HEK293T (cell line): ENCODE measurements around the gene DOCK2.

Experiments
- CTCF ChIA-PET: fragments of 350-600 bp; formaldehyde crosslinking; extraction: SDS; loops from one replicate; lab custom pipeline; 2021; ENCODE audit warnings: antibody characterized with exemption, inconsistent platforms; lab: Yijun Ruan, JAX
- POLR2A ChIA-PET: fragments of 350-600 bp; formaldehyde crosslinking; extraction: SDS; loops from one replicate; lab custom pipeline; 2020; ENCODE audit warnings: antibody characterized with exemption, inconsistent platforms; lab: Yijun Ruan, JAX
- DNase-seq: peaks from one replicate; pipeline ENCODE4 v3.0.0; 2012; ENCODE audit warnings: mixed read lengths; ENCODE audit errors: extremely low spot score
- ARNT ChIP-seq: fragments of 450-650 bp; IDR thresholded peaks from 2 replicates; pipeline ENCODE4 v1.6.1; 2017; ENCODE audit warnings: mild to moderate bottlenecking
- BHLHE40 ChIP-seq: fragments of 450-650 bp; IDR thresholded peaks from 2 replicates; pipeline ENCODE4 v1.6.1; 2016; ENCODE audit warnings: mild to moderate bottlenecking, moderate library complexity, borderline replicate concordance
- CTBP1 ChIP-seq: fragments of 450-650 bp; IDR thresholded peaks from 2 replicates; pipeline ENCODE4 v1.6.1; 2016; ENCODE audit warnings: borderline replicate concordance
- ELF4 ChIP-seq: fragments of 450-650 bp; IDR thresholded peaks from 2 replicates; pipeline ENCODE4 v1.6.1; 2017; ENCODE audit warnings: antibody characterized with exemption
- FOXA1 ChIP-seq: fragments of 450-650 bp; IDR thresholded peaks from 2 replicates; pipeline ENCODE4 v1.6.1; 2016; ENCODE audit warnings: mild to moderate bottlenecking
- FOXK2 ChIP-seq: fragments of 450-650 bp; IDR thresholded peaks from 2 replicates; pipeline ENCODE4 v1.6.1; 2016; ENCODE audit warnings: mild to moderate bottlenecking
- FOXM1 ChIP-seq: fragments of 450-650 bp; IDR thresholded peaks from 2 replicates; pipeline ENCODE4 v1.6.1; 2017; ENCODE audit warnings: mild to moderate bottlenecking, borderline replicate concordance
- HDGF ChIP-seq: fragments of 450-650 bp; IDR thresholded peaks from 2 replicates; pipeline ENCODE4 v1.6.1; 2017; ENCODE audit warnings: antibody characterized with exemption, borderline replicate concordance
- L3MBTL2 ChIP-seq: fragments of 450-650 bp; conservative IDR thresholded peaks from 2 replicates; pipeline ENCODE4 v1.6.1; 2016; ENCODE audit warnings: mild to moderate bottlenecking
- LEF1 ChIP-seq: fragments of 450-650 bp; IDR thresholded peaks from 2 replicates; pipeline ENCODE4 v1.6.1; 2017; ENCODE audit warnings: mild to moderate bottlenecking, borderline replicate concordance
- NFRKB ChIP-seq: fragments of 450-650 bp; IDR thresholded peaks from 2 replicates; pipeline ENCODE4 v1.6.1; 2016; ENCODE audit warnings: mild to moderate bottlenecking, moderate library complexity
- SP1 ChIP-seq: fragments of 450-650 bp; IDR thresholded peaks from 2 replicates; pipeline ENCODE4 v1.6.1; 2017
- SUZ12 ChIP-seq: fragments of 450-650 bp; IDR thresholded peaks from 2 replicates; pipeline ENCODE4 v1.6.1; 2016; ENCODE audit warnings: mild to moderate bottlenecking
- TARDBP ChIP-seq: fragments of 450-650 bp; IDR thresholded peaks from 2 replicates; pipeline ENCODE4 v1.6.1; 2016
- ZNF384 ChIP-seq: fragments of 450-650 bp; IDR thresholded peaks from 2 replicates; pipeline ENCODE4 v1.6.1; 2016
- TF ChIP-seq, protein P1 (sequence below): fragments of 450-650 bp; IDR thresholded peaks from 2 replicates; pipeline ENCODE4 v1.6.1; 2016

The DOCK2 gene

DNA sequence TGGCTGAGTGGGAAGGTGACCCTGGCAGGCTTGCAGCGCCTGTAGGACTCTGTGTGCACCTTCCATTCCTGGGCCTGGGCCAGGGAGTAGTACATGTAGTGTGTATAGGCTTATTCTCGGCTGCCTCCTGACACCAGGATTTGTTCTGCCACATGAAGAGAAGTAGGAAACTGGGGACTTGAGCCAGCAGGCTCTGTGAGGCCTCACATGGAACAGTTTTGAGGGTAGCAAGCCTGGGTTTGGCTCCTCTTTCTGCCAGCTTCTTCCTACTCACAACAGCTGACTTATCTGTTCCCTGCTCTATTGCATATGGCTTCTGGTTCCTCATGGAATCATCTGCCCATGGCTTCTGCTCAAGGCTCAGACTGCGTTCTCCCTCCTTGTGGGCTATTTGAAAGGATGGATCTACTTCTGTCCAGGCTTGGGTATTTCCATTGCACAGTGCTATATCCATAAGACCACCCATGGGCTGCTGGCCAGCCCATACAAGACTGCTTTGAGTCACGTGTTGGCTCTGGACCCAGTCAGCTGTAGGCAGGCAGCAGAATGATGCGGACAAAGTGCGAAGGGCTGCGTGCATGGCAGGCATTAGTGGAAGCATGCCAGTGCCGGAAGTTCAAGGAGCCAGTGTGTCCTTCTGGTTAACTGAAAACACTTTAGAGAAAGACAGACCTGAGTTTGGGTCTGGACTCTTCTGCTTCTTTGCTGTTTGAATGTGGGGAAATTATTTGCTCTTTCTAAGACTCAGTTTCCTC, 354.2 kb downstream of the DOCK2 start:
- no peak for TF ChIP-seq NFRKB
- TF ChIP-seq HDGF = no peak
- ChIA-PET CTCF (no interaction called here), POLR2A (no interaction called here)
- no peak for DNase-seq

DNA sequence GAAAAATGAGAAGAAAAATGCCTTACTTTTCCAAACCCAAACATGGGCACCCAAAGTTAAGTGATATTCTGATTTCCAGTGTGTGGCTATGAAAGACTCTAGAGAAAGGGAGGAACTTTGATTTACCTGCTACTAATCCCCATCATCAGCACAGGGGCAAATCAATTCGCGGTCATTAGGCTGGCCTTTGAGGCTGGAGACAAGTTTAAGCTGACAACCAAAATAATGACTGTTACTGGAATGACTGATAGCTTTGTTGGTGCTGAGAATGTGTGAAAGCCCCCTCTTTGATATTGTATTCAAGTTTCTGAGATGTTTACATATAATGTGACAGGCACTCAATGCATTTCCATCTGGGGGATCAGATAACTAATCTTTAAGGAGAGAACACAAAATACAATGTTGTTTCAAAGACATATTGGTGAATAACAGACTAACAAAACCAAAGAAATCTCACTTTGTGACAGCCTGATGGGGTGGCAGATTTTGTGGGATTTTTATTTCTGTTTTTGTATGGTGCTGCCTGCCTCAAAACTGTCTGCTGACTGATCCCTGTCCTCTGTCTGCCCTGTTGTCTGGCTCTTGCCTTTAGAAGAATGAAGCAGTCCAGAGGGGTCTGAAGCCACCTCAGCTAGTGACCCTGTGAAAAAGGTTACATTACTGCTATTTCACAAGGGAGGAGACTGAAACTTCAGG, 355.9 kb downstream of the DOCK2 start:
- ChIA-PET POLR2A (no interaction called here), CTCF (no interaction called here)
- TF ChIP-seq ARNT (no peak), FOXM1 (no peak), LEF1 (no peak), CTBP1 (no peak), TARDBP (no peak), HDGF (no peak)
- DNase-seq = no peak

DNA sequence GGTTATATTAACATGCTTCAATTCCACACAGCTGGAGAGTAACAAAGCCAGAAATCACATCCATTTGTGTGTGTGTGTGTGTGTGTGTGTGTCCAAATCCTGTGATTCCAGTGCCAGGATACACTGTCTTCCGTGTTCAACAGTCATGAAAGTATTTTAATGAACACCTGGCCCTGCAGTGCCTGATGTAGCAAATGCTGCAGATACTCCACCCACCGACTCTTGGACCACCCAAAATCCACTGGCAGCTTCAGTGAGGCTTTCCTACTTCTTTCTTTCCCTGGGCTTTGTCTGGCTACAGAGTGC, 356.4 kb downstream of the DOCK2 start:
- POLR2A ChIA-PET = no interaction called here
- TF ChIP-seq L3MBTL2 = no peak
- TF ChIP-seq FOXA1 = no peak
- TF ChIP-seq ELF4 = no peak
- no peak for TF ChIP-seq ZNF384
- no peak for TF ChIP-seq NFRKB
- TF ChIP-seq, protein P1, sequence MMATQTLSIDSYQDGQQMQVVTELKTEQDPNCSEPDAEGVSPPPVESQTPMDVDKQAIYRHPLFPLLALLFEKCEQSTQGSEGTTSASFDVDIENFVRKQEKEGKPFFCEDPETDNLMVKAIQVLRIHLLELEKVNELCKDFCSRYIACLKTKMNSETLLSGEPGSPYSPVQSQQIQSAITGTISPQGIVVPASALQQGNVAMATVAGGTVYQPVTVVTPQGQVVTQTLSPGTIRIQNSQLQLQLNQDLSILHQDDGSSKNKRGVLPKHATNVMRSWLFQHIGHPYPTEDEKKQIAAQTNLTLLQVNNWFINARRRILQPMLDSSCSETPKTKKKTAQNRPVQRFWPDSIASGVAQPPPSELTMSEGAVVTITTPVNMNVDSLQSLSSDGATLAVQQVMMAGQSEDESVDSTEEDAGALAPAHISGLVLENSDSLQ = no peak
- no peak for TF ChIP-seq ARNT
- TF ChIP-seq HDGF = no peak
- no peak for TF ChIP-seq SP1
- no peak for DNase-seq
- CTCF ChIA-PET = interaction anchor here (1.0 kb wide), 1 partner anchor 13 kb away, joined by 3 read pairs; no protein-coding TSS in a partner anchor

DNA sequence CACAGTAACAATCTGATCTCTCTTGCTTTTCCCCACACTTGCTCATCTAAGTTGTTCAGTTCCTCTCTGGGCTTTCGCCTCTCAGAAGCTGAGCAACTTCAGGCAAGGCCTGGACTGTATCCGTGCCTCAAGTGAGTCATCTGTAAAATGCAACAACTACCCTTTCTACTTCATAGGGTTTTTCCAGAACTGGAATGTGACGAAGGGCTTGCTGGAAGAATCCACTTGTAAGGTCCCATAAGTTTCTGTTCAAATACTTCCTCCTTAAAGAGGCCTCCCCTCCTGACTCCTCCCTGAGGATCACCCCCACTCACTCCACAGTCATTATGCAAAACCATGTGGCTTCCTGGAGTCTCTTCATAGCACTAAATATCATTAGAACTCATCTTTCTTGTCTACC, 360.7 kb downstream of the DOCK2 start:
- CTCF ChIA-PET = no interaction called here
- no peak for TF ChIP-seq SP1
- no peak for TF ChIP-seq TARDBP
- TF ChIP-seq HDGF = no peak
- TF ChIP-seq, protein P1 = no peak
- TF ChIP-seq BHLHE40 = no peak
- TF ChIP-seq FOXM1 = no peak
- POLR2A ChIA-PET = no interaction called here
- no peak for DNase-seq

DNA sequence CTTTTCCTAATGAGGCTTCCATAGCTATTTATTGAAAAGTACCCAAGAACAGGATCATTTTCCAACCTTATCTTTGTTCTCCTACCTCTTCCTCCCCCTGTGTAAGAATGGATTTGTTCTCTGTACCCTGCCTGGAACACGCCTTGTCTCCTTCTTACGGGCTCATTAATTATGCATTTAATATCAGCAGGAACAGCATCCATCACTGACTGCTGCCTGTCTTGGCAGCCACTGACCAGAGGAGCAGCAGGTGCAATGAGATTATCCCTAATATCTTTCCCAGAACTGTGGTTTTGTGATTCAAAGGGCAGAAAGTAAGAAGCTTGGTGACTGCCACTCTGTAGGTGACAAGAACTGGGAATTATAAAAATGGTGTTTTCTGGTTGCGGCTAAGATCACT, 362.5 kb downstream of the DOCK2 start:
- POLR2A ChIA-PET = no interaction called here
- no peak for DNase-seq
- TF ChIP-seq HDGF (no peak), L3MBTL2 (no peak), SP1 (no peak), ELF4 (no peak), SUZ12 (no peak), BHLHE40 (no peak), LEF1 (no peak), ARNT (no peak), FOXM1 (no peak), TARDBP (no peak), NFRKB (no peak), ZNF384 (no peak), CTBP1 (no peak), FOXA1 (no peak)

DNA sequence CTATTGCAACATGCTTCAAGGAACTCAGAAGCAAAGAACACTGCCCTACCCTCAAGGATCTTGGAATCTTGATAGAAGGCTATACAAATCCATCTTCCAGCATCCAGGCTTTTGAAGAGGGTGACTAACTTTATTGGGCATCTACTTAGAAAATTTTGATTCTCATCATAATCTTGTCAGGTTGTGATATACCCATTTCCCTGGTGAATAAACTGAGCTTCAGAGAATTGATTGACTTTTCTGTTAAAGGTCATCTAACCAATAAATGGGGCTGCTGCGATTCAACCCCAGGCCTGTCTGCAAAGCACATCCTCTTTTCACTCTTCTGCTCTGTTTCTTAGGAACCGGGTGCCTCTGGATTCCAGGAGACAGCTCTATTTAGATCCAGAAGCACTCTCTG, 363.1 kb downstream of the DOCK2 start:
- DNase-seq = no peak
- ChIA-PET POLR2A (no interaction called here), CTCF (interaction anchor here (2.1 kb wide), 1 partner anchor 20 kb away, joined by 10 read pairs; the partner anchor contains the start of gene INSYN2B)
- TF ChIP-seq SUZ12 = no peak
- TF ChIP-seq ELF4 = no peak
- no peak for TF ChIP-seq CTBP1
- TF ChIP-seq BHLHE40 = no peak
- no peak for TF ChIP-seq FOXM1
- TF ChIP-seq NFRKB = no peak
- TF ChIP-seq LEF1 = no peak
- no peak for TF ChIP-seq FOXK2
- no peak for TF ChIP-seq FOXA1
- TF ChIP-seq, protein P1 = no peak
- no peak for TF ChIP-seq ARNT
- TF ChIP-seq SP1 = no peak
- no peak for TF ChIP-seq ZNF384
- TF ChIP-seq TARDBP = no peak
- no peak for TF ChIP-seq HDGF
- TF ChIP-seq L3MBTL2 = no peak

More for the DNA sequence above, 362.5 kb downstream of the DOCK2 start:
- CTCF ChIA-PET = interaction anchor here (2.1 kb wide), 1 partner anchor 19 kb away, joined by 10 read pairs; the partner anchor contains the start of gene INSYN2B
